GM18867 (cell line): ENCODE results near the gene ACTN1.

Source experiments
- ATAC-seq: cut with Tn5 transposase; IDR thresholded peaks from one replicate; pipeline ENCODE4 v1.9.1; 2021; ENCODE audit warnings: mild to moderate bottlenecking, moderate library complexity; ENCODE audit not compliant: unreplicated experiment

ACTN1 gene

DNA sequence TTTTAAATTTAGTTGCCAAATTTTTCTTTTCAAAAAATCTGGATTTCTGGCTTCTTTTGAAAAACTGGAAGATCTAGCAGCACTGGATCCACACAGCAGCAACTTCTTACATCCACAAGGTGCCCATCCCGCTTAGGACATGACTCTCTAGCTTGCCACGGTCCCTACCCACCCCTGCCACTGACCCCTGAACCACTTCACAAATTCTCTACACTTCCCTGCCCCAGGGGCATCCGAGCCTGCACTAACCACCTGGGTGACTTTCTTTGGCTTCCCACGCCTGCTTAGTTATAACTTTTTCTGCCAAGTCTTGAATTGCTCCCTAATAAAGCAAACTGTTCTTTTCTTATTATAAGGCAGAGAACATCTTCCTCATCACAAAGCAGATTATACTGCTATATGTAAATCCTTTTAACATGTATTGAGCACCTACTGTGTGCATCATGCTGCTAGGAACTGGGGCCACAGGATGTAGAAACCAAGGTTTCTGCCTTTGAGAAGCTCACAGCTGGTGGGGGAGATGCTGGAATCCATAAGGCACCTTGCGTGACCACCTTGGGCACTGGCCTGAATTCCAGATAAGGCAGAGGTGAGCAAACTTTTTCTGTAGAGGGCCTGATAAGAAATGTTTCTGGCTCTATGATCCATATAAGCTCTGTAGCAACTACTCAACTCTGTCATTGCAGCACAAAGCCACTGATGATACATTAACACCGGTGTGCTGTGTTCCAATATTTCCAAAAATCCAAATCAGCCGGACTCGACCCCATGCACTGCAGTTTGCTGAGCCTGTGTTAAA, 59.8 kb downstream of the ACTN1 start:
- ATAC-seq = no peak

GRCh38 chr14:68918612-68919011, 60.5 kb downstream of the ACTN1 start:
- no peak for ATAC-seq

DNA sequence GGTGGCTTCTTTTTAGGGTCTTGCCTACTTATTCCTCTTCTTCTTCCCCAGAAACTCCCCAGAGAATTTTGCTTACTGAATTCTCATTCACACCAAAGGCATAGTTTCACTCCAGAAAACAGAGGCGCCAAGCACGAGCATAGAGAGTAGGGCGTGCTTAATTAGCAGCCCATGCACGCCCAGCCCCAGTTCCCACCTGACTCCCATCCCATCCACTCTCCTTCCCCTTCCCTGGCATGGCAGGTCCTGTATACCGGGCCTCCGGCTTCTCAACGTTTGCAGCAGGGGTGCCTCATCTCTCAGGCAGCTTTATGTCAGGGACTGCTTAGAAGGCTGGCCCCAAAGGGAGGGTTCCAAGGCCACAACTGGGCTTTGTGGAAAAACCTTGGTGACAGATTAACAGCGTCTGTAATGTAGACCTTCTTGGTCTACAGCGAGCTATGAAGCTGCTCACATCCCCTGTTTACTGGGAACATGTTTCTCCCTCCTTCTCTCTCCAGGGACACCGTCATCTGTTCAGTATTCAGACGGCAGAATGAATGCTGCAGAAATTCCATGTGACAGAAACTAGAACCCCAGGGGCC, 62.7 kb downstream of the ACTN1 start:
- no peak for ATAC-seq

GRCh38 chr14:68913516-68913915, 65.6 kb downstream of the ACTN1 start:
- ATAC-seq = no peak

DNA sequence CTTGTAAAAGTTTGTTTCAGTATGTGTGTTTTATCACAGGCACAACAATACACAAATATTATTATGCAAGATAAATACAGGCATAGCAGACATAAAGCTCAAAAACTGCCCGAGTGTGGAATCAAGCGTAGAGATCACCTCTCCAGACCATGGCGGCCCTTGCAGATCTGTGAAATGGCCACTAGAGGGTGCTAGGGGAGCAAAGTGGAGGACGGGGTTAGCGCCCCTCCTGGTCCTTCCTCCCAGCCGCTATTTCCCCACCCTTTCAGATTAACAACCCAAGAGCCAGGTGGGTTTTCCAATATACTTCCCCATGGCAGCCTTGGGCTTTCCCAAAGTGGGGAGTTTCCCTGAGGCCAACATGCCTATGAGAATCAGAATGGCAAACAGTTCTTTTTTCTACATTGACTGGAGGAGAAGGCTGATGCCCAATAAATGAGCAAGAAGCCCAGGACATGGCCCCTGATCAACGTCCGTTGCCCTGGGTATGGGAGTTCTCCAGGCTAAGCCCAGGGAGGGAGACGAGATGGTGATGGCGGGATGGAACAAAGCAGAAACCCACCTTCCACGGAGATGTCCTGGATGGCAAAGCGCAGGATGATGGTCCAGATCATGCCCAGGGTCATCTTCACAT, 67.4 kb downstream of the ACTN1 start:
- ATAC-seq = no peak

GRCh38 chr14:68910540-68910939, 68.6 kb downstream of the ACTN1 start:
- no peak for ATAC-seq

- ATAC-seq = no peak
Observed at GRCh38 chr14:68908803-68909202, 70.3 kb downstream of the ACTN1 start.

- no peak for ATAC-seq
Observed at GRCh38 chr14:68908201-68908600, 70.9 kb downstream of the ACTN1 start.

DNA sequence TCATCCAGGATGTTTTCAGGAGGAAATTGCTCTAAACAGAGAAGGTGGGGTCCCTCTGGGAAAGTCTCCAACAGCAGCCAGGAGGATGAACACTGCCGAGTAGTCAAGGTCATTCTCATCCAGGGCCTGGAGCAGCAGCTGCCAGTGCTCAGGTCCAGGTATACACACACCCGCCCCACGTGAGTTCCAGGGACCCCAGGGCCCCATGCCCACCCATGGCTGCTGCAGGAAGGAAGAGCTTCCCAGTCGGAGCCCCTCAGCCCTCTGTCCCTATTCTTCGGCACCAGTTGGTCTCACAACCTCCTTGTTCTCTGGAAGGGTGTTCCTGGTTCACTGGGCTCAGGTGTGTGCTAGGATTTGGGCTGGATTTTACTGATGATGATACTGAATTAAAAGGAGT, 72.7 kb downstream of the ACTN1 start:
- ATAC-seq = no peak

DNA sequence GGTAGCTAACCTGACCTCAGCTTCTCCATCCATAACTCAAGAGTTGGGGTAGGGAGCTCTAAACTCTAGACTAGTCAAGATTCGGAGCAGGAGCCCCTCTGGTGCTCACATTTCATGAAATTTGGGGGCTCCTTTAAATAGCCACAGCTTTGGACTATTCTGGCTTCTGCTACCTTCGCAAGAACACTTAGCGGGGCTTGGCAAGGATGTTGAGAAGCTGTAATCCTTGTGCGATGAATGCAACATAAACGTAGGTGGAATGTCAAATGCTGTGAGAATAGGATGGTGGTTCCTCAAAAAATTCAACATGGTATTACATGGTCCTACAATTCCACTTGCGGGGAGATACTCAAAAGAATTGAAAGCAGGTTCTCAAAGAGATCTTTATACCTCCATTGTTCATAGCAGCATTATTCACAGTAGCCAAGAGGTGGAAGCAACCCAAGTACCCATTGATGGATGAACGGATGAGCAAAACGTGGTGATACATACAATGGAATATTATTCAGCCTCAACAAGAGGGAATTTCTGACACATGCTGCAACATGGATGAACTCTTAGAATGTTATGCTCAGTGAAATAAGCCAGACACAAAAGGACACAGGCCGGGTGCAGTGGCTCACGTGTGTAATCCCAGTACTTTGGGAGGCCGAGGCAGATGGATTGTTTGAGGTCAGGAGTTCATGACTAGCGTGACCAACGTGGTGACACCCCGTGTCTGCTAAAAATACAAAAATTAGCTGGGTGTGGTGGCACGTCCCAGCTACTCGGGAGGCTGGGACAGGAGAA, 73.8 kb downstream of the ACTN1 start:
- no peak for ATAC-seq

DNA sequence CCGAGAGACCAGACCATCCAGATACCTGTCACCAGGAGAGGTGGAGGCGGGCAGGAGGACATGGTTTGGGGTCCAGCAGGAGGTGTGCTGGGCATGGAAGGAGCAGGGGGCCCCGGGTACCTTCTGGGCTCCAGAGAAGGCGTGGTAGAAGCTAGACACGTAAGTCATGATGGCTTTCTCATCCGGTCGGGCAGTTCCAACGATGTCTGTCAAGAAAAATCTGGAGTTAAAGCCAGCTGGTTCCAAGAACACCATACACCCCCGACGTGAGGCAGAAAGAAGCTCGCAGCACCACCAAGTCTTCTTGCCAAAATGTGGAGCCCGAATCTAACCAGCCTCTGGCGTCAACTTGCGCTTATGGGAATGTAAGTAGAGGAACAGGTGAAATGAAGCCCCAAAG, 76.7 kb downstream of the ACTN1 start:
- ATAC-seq = no peak

DNA sequence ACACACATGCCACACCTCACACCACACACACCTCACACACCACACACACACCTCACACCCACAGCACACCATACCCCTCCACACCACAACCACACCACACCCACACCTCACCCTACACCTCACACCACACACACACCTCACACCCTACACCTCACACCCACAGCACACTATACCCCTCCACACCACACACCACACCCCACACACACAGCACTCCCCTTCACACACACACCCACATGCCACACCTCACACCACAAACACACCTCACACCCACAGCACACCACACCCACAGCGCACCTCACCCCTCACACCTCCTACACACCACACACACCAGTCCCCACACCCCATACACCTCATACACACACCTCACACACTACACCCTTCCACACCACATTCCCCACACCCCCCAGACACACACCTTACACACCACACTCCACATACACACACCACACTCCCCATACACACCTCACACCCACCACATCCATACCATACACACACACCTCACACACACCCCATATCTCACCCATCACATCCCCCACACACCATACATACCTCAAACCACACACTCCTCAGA, 80.0 kb downstream of the ACTN1 start:
- ATAC-seq = no peak

DNA sequence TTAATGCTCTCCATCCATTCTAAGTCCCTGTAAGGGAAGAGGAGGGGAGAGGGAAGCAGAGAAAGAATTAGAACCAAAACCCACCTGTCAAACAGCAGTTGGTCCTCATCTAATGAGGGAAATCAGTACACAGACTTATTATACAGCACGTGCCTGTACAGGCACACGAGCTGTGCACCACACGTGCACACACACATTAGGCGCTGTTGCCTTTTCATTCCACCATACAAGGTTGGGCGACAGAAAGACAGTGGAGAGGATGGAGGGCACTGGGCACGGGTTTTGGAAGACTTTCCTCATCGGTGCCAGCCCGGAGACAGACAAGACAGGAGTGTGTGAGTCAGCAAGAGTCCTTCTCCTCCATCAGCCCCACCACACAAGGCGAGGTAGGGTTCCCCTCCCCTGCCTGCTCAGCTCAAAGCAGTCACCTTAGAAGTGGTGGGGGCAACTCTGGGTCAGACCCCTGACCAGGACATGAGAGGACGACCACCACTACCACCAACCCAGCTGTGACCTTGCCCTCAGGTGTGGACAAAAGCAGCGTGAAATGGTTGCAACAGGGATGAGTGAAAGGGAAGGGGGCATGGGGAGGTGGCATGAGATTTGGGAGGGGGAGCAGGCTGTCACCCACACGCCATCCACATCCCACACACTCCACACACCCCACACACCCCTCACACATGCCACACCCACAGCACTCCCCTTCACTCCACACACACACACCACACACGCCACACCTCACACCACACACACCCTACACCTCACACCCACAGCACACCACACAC, 80.7 kb downstream of the ACTN1 start:
- no peak for ATAC-seq

- ATAC-seq = no peak
Observed at GRCh38 chr14:68897559-68898155, 81.4 kb downstream of the ACTN1 start.

DNA sequence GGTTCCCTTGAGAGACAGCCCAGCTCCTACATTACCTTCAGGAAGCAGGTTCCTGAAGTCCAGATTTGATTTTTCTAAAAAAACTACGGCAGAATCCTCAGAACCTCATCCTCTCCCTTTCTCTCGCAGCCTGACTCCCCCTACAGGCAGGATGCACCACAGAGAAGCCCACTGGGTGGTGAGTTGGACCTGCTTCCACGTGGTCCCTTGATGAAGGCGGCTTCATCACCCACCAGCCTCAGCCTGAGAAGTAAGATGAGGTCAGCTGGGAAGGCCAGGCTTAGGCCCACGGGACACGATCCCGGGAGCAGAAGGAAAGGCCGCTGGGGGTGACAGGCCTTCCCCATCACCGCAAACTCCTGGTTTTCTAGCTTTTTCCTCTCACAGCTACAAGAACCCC, 83.0 kb downstream of the ACTN1 start:
- no peak for ATAC-seq

DNA sequence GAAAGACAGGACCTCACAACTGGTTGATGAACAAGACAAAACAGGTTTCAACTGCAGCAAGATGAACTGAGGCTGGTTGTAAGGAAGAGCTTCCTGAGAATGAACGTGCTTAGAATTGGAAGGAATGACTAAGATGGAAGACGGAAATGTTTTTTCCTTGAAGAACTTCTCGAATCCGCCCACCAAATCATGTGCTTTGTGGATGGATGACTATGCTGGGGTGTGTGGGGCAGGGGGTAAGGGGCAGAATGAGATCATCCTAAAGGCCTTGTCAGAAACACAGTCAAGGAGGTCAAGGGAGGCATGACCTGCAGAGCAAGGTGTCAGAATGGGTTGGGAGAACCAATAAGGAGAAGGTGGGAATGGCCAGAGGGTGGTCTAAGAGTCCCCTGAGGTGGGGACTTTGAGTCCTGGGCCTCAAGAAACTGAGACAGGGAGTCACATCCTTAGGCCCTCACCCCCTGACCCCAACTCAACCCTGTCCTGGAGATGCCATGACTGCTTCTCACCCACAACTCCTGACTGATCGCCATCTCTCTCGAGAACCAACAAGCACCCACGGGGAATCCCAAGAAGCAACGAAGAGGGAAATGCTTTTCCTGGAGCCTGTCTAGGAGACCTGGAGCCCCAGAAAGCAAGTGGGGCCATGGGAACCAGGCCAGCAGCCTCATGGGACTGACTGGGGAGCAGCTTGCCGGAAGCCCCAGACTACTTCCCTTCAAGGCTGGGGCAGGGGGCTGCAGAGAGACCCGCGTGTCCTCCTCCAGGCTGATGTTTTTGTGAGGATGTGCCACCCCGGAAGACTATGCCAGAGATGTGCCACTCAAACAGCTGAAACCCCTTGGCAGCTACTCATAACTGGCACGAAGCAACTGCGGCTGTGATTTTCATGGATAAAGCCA, 84.0 kb downstream of the ACTN1 start:
- ATAC-seq = no peak

GRCh38 chr14:68894123-68894522, 85.0 kb downstream of the ACTN1 start:
- ATAC-seq = no peak

GRCh38 chr14:68893566-68893965, 85.5 kb downstream of the ACTN1 start:
- no peak for ATAC-seq

DNA sequence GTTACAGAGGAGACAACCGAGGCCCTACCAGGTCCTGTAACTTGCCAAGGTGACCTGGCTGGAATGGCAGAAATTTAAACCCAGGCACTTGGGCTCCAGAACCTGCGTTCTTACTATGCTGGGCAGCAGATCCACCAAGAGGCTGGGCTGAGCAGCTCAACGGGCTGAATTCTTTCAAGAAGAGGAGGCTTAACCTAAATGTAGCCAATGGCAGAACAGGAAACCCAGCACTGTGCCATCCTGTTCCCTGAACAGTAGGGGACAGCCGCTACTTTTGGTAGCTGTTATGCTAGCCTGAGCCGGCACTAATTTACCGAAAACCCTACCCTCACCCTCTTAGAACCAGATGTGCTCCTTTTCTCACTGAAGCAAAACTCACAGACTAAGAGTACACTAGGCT, 86.1 kb downstream of the ACTN1 start:
- ATAC-seq = no peak
